Tibial artery (tissue), 4 donors: Measurements from ENCODE around the gene DLK1.
A peak's percentile ranks its signal among the peaks of the same experiment; 100 is the strongest.

ENCODE experiments used
- DNase-seq, 2 donors: peaks; one replicate each; pipeline ENCODE4 v3.0.0-alpha.2; 2019
- H3K27ac ChIP-seq, 2 donors: fragments of 200-600 bp; sonication (generic) in 1 of 2; 1 replicate in 1 of 2; 2 replicates in 1 of 2; pipeline ENCODE4 v1.5.1; 2018 to 2019; ENCODE audit warnings: mild to moderate bottlenecking in 1 of 2
- H3K27me3 ChIP-seq, 2 donors: fragments of 200-600 bp; sonication (generic) in 1 of 2; one replicate each; pipeline versions ENCODE4 v1.5.1 to v1.6.0; 2016 to 2019
- H3K36me3 ChIP-seq, 3 donors: fragments of 200-600 bp; sonication (generic) in 2 of 3; one replicate each; pipeline ENCODE4 v1.5.1; 2016 to 2019; ENCODE audit warnings: mild to moderate bottlenecking in 2 of 3
- H3K4me1 ChIP-seq, 4 donors: fragments of 200-600 bp; sonication (generic) in 2 of 4; 1 replicate in 3 of 4; 2 replicates in 1 of 4; pipeline ENCODE4 v1.5.1; 2016 to 2019
- H3K4me3 ChIP-seq, 2 donors: fragments of 200-600 bp; sonication (generic) in 1 of 2; 1 replicate in 1 of 2; 2 replicates in 1 of 2; pipeline ENCODE4 v1.5.1; 2018 to 2019; ENCODE audit warnings: mild to moderate bottlenecking in 2 of 2
- H3K9me3 ChIP-seq, 3 donors: fragments of 200-600 bp; sonication (generic) in 1 of 3; one replicate each; pipeline ENCODE4 v1.5.1; 2016 to 2019
- CTCF ChIP-seq, 2 experiments: fragments of 200-600 bp in 1 of 2; fragments of 450-650 bp in 1 of 2; IDR thresholded peaks; one replicate each; pipeline ENCODE4 v1.5.1; 2017 to 2019; ENCODE audit warnings: antibody characterized with exemption in 2 of 2, mild to moderate bottlenecking in 1 of 2, moderate library complexity in 1 of 2
- intact Hi-C: fragments of 100-400 bp; cut with DNase I; formaldehyde crosslinking; loops from one replicate; pipeline ENCODE4 v1.15.0; 2023; ENCODE audit warnings: low total_unique reads

DLK1 gene

GRCh38 chr14:100774164-100774537, 47.5 kb downstream of the DLK1 start:
- H3K4me3 ChIP-seq, result no peak overlapping the region
- no peaks in the 10 kb centered on the region for H3K4me1 ChIP-seq
- H3K27me3 ChIP-seq, result peaks cover 0 to 20% of the 10 kb centered on the region in 2 donors
- TF ChIP-seq CTCF (IDR thresholded peaks at IDR 0.05), result no peak
- peaks cover 0 to 7% (median 0%) of the 10 kb centered on the region in 3 donors for H3K9me3 ChIP-seq
- intact Hi-C loops, result no loop called here
- H3K27ac ChIP-seq, result no peak overlapping the region
- DNase-seq, result peak in 1 of 2 donors; percentile 34
- no peaks in the 10 kb centered on the region for H3K36me3 ChIP-seq

DNA sequence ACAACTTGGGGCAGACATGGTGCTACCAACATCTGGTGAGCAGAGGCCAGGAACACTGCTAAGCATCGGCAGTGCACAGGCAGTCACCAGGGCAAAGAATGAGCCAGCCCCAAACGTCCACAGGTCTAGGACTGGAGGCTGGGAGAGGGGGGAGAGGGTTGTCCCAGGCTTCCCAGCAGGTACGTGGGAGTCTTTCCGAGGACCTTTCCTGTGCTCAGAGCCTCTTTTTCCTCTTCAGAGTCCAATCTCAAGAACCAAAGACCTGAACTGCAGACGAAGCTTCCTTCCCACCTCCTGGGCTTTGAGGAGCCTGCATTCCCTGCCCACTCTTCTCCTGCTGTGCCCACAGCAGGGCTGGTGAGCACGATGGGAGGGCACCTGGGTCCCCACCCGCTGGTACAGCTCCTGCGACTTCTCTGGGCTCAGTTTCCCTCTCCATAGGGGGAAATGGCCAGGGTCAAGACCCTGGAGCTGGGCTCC, 48.7 kb downstream of the DLK1 start:
- TF ChIP-seq CTCF (IDR thresholded peaks at IDR 0.05), result no peak
- peaks cover 0 to 20% of the 10 kb centered on the region in 2 donors for H3K27me3 ChIP-seq
- intact Hi-C loops, result no loop called here
- H3K36me3 ChIP-seq, result no peaks in the 10 kb centered on the region
- H3K27ac ChIP-seq, result no peak overlapping the region
- DNase-seq, result peak in 1 of 2 donors; percentile 21
- H3K4me1 ChIP-seq, result no peaks in the 10 kb centered on the region
- H3K9me3 ChIP-seq, result peaks cover 0 to 7% (median 0%) of the 10 kb centered on the region in 3 donors
- no peak overlapping the region for H3K4me3 ChIP-seq

- intact Hi-C loops, result no loop called here
- H3K27me3 ChIP-seq, result peaks cover 0 to 20% of the 10 kb centered on the region in 2 donors
- H3K4me3 ChIP-seq, result no peak overlapping the region
- no peaks in the 10 kb centered on the region for H3K36me3 ChIP-seq
- no peak overlapping the region for H3K27ac ChIP-seq
- no peak for TF ChIP-seq CTCF (IDR thresholded peaks at IDR 0.05)
- no peaks in the 10 kb centered on the region for H3K4me1 ChIP-seq
- DNase-seq, result peak in 1 of 2 donors; percentile 41
- peaks cover 0 to 3% (median 0%) of the 10 kb centered on the region in 3 donors for H3K9me3 ChIP-seq
These were observed 49.3 kb downstream of the DLK1 start for GRCh38 chr14:100775831-100776591.

DNA sequence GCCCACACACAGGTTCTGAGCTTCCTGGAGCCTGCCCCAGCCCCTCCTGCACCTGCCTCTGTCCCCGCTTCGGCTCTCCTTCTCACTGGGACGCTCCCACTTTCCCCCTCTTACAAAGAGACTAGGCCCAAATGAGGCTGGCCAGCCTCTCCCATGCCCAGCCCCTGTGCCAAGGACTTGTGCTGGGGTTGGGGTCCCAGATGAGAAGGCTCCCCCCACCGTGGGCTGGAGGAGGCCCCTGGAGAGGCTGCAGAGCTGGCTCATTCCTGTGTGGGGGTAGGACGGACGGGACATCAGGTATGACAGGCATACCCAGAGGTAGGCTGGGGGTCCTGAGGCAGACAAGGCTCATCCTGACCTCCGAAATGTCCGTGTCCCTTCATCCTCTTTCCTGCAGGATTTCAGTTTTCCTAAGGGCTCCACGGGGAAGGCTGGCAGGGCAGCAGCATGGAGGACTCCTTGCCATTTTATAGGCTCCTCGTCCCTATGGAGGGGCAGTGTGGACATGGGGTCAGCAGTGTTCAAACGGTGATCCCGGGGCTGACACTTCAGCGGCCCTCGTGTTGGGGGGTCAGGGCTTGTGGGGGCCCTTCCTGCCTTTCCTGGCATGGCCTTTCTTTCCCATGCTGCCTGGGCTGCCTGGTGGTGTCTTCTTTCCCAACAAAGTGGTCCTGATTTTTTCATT, 50.1 kb downstream of the DLK1 start:
- Histone ChIP-seq H3K27ac (no peak overlapping the region), H3K4me1 (no peaks in the 10 kb centered on the region), H3K4me3 (no peak overlapping the region), H3K9me3 (no peaks in the 10 kb centered on the region), H3K36me3 (no peaks in the 10 kb centered on the region), H3K27me3 (peaks cover 0 to 20% of the 10 kb centered on the region in 2 donors)
- DNase-seq, result peak in 1 of 2 donors; percentile 42
- intact Hi-C loops, result no loop called here
- TF ChIP-seq CTCF (IDR thresholded peaks at IDR 0.05), result no peak

DNA sequence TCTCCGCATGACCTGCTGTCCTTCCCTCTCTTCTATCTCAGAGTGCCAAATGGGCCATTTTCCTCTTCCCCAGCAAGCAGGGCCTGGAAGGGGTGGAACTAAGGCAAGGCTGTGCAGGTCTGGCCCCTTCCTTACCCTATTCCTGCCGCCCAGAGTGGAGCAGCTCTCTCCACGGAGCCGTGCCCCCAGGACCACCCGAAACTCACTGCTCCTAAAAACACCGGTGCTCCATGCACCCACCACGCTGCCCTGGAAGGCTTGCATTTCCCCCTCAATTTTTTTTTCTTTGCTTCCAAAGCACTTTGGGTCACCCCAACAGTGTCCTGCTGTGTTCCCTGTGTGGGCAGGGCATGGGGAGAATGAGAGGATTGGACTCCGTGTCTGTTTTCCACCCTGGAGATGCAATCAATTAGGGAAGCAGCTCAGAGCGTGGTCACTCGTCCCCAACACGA, 50.7 kb downstream of the DLK1 start:
- Histone ChIP-seq H3K9me3 (no peaks in the 10 kb centered on the region), H3K27ac (no peak overlapping the region), H3K4me3 (no peak overlapping the region), H3K27me3 (peaks cover 0 to 20% of the 10 kb centered on the region in 2 donors), H3K4me1 (no peaks in the 10 kb centered on the region), H3K36me3 (no peaks in the 10 kb centered on the region)
- TF ChIP-seq CTCF (IDR thresholded peaks at IDR 0.05), result no peak
- DNase-seq, result peak in 1 of 2 donors; percentile 29
- intact Hi-C loops, result no loop called here
